ENCODE data around the gene ARHGEF12.

The ARHGEF12 gene

DNA sequence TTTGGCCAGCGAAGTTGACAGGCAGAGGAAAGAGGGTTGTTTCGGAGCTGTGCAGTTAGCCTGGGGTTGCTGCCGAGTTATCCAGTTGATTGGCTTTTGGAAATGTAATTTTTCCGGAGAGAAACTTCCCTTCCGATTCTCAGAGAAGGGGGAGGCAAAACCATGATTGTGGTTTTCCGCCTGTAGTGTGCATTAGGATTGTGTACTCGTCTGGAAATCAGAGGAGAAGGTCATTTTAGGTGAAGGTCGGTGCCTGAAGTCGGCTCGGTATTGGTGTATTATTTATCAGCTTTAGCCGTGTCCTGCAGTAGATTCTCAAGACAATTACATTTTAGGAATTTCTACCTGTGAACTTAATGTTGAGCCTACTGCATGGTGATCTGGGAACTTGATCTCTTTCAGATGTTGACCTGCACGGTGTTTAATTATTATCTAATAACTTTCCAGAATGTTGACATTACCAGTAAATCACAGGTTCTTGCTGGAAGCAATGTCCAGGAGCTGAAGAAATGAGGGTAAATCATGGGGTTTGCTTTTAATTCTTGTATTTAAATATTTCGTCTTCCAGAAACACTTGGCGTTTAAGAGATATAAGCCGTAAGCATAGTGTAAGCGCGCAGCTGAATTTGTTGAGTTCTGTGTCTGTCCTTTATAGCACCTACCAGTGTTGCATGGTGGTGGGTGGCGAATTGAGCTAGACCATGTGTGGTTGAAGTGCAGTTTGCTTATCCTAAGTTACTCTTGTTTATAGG lies 1.3 kb downstream of the ARHGEF12 start:
- no peaks in the 10 kb centered on the region for H3K27me3 ChIP-seq (ENCODE audit: control insufficient read depth, insufficient read depth, low read length)
- no peaks in the 10 kb centered on the region for H3K36me3 ChIP-seq (ENCODE audit: control insufficient read depth, insufficient read depth, low read length)
- H3K4me3 ChIP-seq (ENCODE audit: low read length) = peak overlapping the region; percentile 97
- H3K4me1 ChIP-seq (ENCODE audit: control insufficient read depth, insufficient read depth, low read length) = peaks cover 23% of the 10 kb centered on the region
- no peaks in the 10 kb centered on the region for H3K9me3 ChIP-seq (ENCODE audit: control insufficient read depth, low read length)
- H3K9ac ChIP-seq (ENCODE audit: low read length) = peak overlapping the region; percentile 89

DNA sequence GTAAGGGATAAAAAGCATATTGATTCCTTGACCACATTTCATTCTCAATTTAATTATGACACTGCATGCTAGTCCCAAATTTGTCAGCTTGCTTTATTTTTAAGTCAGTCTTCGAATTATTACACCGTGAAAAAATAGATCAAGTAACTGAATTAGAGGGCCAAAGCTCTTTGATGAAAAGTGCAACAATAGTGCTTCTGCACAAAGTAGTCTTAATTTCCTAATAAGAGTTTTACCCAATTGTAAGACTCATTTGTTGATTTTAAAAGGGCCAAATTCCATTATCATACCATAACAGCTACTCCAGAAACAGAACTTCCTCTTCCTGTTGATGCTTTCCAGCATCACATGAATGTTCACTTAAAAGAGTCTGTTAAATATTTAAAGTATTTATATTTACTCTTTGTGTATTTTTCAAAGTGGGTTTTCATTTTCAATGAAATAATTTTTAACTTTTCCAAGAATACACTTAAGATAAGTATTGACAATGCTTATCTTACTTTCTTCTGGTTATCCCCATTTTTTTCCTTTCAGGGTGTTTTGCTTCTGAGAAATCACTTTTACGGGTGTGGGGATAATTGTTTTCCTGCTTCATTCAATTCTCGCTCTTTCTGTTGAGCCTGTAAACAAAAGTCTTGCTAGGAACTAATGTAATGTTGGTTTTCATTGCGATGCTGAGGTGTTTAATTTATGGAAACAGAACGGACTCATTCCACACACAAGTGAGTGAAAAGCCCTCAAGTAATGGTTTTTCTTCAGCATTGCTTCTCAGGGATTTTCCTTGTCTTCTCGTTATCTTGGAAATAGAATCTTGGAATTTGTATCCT lies 2.1 kb downstream of the ARHGEF12 start:
- H3K4me3 ChIP-seq (ENCODE audit: low read length) = peak overlapping the region; percentile 97
- no peaks in the 10 kb centered on the region for H3K27me3 ChIP-seq (ENCODE audit: control insufficient read depth, insufficient read depth, low read length)
- H3K4me1 ChIP-seq (ENCODE audit: control insufficient read depth, insufficient read depth, low read length) = peaks cover 23% of the 10 kb centered on the region
- H3K9me3 ChIP-seq (ENCODE audit: control insufficient read depth, low read length) = no peaks in the 10 kb centered on the region
- peak overlapping the region; percentile 89 for H3K9ac ChIP-seq (ENCODE audit: low read length)
- H3K36me3 ChIP-seq (ENCODE audit: control insufficient read depth, insufficient read depth, low read length) = no peaks in the 10 kb centered on the region

DNA sequence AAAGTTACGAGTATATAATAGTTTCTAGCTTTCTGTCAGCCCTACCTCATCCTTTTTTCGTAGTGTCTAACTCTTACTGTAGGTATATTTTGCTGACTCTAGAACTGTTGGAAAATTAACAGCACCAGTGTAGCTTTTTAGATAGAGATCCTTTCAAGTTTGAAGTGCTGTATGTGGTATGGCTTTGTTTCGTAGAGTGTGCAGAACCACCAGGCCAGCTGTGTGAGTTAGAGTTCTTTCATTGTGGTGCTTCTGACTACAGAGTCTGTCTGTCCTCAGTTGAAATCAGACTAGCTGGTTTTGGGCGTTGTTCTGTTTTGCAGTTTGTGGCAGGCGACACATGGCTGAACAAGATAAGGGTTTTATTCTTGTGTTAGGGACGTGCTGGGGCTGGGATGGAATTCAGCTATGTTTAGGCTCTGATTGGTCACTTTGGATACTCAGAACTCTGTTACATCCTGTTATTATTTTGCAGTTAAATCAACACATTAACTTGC lies 3.2 kb downstream of the ARHGEF12 start:
- H3K9ac ChIP-seq (ENCODE audit: low read length) = peak overlapping the region; percentile 89
- H3K9me3 ChIP-seq (ENCODE audit: control insufficient read depth, low read length) = no peaks in the 10 kb centered on the region
- no peaks in the 10 kb centered on the region for H3K36me3 ChIP-seq (ENCODE audit: control insufficient read depth, insufficient read depth, low read length)
- no peaks in the 10 kb centered on the region for H3K27me3 ChIP-seq (ENCODE audit: control insufficient read depth, insufficient read depth, low read length)
- H3K4me1 ChIP-seq (ENCODE audit: control insufficient read depth, insufficient read depth, low read length) = peaks cover 26% of the 10 kb centered on the region
- H3K4me3 ChIP-seq (ENCODE audit: low read length) = no peak overlapping the region

DNA sequence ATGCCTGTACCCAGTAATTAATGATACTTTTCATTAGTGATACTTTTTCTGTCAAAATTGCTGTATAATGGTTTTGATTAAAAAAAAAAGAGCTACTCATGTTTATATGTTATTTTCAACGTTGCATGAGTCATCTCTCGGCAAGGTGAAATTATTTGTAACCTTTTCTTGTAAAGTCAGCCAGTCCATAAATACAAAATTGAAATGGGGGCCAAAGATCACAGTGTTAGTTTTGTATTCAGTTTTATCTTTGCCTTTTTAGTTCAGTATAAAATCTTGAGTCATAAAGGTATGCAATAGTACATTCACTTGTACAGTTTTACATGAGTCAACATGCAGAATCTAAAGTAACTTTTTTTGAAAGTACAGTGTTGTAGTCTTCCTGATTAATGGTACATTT lies 4.3 kb downstream of the ARHGEF12 start:
- Histone ChIP-seq H3K9me3 (ENCODE audit: control insufficient read depth, low read length) (no peaks in the 10 kb centered on the region), H3K27me3 (ENCODE audit: control insufficient read depth, insufficient read depth, low read length) (no peaks in the 10 kb centered on the region), H3K4me3 (ENCODE audit: low read length) (no peak overlapping the region), H3K36me3 (ENCODE audit: control insufficient read depth, insufficient read depth, low read length) (no peaks in the 10 kb centered on the region), H3K9ac (ENCODE audit: low read length) (no peak overlapping the region), H3K4me1 (ENCODE audit: control insufficient read depth, insufficient read depth, low read length) (peaks cover 32% of the 10 kb centered on the region)

GRCh38 chr11:120342226-120342625 lies 6.0 kb downstream of the ARHGEF12 start:
- Histone ChIP-seq H3K9ac (ENCODE audit: low read length) (no peak overlapping the region), H3K9me3 (ENCODE audit: control insufficient read depth, low read length) (no peaks in the 10 kb centered on the region), H3K4me3 (ENCODE audit: low read length) (no peak overlapping the region), H3K36me3 (ENCODE audit: control insufficient read depth, insufficient read depth, low read length) (no peaks in the 10 kb centered on the region), H3K4me1 (ENCODE audit: control insufficient read depth, insufficient read depth, low read length) (peaks cover 32% of the 10 kb centered on the region), H3K27me3 (ENCODE audit: control insufficient read depth, insufficient read depth, low read length) (no peaks in the 10 kb centered on the region)

- H3K9ac ChIP-seq (ENCODE audit: low read length) = no peak overlapping the region
- peaks cover 32% of the 10 kb centered on the region for H3K4me1 ChIP-seq (ENCODE audit: control insufficient read depth, insufficient read depth, low read length)
- no peaks in the 10 kb centered on the region for H3K36me3 ChIP-seq (ENCODE audit: control insufficient read depth, insufficient read depth, low read length)
- H3K4me3 ChIP-seq (ENCODE audit: low read length) = no peak overlapping the region
- H3K9me3 ChIP-seq (ENCODE audit: control insufficient read depth, low read length) = no peaks in the 10 kb centered on the region
- H3K27me3 ChIP-seq (ENCODE audit: control insufficient read depth, insufficient read depth, low read length) = no peaks in the 10 kb centered on the region
Observed at GRCh38 chr11:120342678-120343077, 6.5 kb downstream of the ARHGEF12 start.

DNA sequence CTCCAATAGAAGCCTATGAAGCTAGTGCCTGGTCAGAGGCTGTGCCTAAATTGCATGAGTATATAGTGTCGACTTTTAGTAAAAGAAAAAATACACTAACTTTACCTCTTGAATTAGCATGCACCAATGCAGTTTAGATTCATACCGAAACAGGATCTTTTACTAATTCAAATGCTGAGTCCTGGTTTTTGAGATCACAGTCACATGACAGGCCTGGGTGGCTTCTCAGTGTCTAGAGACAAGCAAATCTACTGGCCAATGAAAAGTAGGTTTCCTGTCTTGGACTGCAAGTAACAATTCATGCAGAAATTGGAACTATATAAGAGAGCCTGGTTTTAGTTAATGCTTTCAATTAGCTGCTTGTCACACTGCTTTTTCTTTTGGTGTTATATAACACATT lies 7.2 kb downstream of the ARHGEF12 start:
- H3K4me1 ChIP-seq (ENCODE audit: control insufficient read depth, insufficient read depth, low read length) = peaks cover 26% of the 10 kb centered on the region
- H3K27me3 ChIP-seq (ENCODE audit: control insufficient read depth, insufficient read depth, low read length) = no peaks in the 10 kb centered on the region
- H3K9ac ChIP-seq (ENCODE audit: low read length) = no peak overlapping the region
- no peak overlapping the region for H3K4me3 ChIP-seq (ENCODE audit: low read length)
- no peaks in the 10 kb centered on the region for H3K9me3 ChIP-seq (ENCODE audit: control insufficient read depth, low read length)
- H3K36me3 ChIP-seq (ENCODE audit: control insufficient read depth, insufficient read depth, low read length) = no peaks in the 10 kb centered on the region

GRCh38 chr11:120344302-120345004 lies 8.2 kb downstream of the ARHGEF12 start:
- Histone ChIP-seq H3K27me3 (ENCODE audit: control insufficient read depth, insufficient read depth, low read length) (no peaks in the 10 kb centered on the region), H3K4me3 (ENCODE audit: low read length) (no peak overlapping the region), H3K36me3 (ENCODE audit: control insufficient read depth, insufficient read depth, low read length) (no peaks in the 10 kb centered on the region), H3K4me1 (ENCODE audit: control insufficient read depth, insufficient read depth, low read length) (peaks cover 26% of the 10 kb centered on the region), H3K9ac (ENCODE audit: low read length) (no peak overlapping the region), H3K9me3 (ENCODE audit: control insufficient read depth, low read length) (no peaks in the 10 kb centered on the region)

DNA sequence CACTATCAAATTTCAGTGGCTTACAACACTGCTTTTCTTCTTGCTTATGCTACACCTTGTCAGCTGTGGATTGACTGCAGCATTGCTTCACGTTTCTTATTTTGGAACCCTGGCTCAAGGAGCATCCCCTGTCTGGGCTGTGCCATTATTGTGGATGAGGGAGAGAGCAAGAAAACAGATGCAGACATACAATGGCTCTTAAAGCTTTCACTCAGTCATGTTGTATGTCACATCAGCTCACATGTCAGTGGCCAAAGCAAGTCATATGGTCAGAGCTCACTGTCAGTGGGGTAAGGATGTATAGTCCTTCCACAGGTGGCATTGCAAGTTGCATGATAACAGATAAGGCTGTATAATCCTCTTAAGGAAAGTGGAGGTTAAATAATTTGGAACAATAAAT lies 10.0 kb downstream of the ARHGEF12 start:
- Histone ChIP-seq H3K4me1 (ENCODE audit: control insufficient read depth, insufficient read depth, low read length) (peaks cover 12% of the 10 kb centered on the region), H3K4me3 (ENCODE audit: low read length) (no peak overlapping the region)

GRCh38 chr11:120350637-120351036 lies 14.4 kb downstream of the ARHGEF12 start:
- Histone ChIP-seq H3K36me3 (ENCODE audit: control insufficient read depth, insufficient read depth, low read length) (no peaks in the 10 kb centered on the region), H3K4me1 (ENCODE audit: control insufficient read depth, insufficient read depth, low read length) (peaks cover 26% of the 10 kb centered on the region), H3K4me3 (ENCODE audit: low read length) (no peak overlapping the region), H3K27me3 (ENCODE audit: control insufficient read depth, insufficient read depth, low read length) (no peaks in the 10 kb centered on the region), H3K9me3 (ENCODE audit: control insufficient read depth, low read length) (no peaks in the 10 kb centered on the region), H3K9ac (ENCODE audit: low read length) (no peak overlapping the region)

More for the DNA sequence above, 10.0 kb downstream of the ARHGEF12 start:
- Histone ChIP-seq H3K36me3 (ENCODE audit: control insufficient read depth, insufficient read depth, low read length) (no peaks in the 10 kb centered on the region), H3K9me3 (ENCODE audit: control insufficient read depth, low read length) (no peaks in the 10 kb centered on the region), H3K9ac (ENCODE audit: low read length) (no peak overlapping the region), H3K27me3 (ENCODE audit: control insufficient read depth, insufficient read depth, low read length) (no peaks in the 10 kb centered on the region)

DNA sequence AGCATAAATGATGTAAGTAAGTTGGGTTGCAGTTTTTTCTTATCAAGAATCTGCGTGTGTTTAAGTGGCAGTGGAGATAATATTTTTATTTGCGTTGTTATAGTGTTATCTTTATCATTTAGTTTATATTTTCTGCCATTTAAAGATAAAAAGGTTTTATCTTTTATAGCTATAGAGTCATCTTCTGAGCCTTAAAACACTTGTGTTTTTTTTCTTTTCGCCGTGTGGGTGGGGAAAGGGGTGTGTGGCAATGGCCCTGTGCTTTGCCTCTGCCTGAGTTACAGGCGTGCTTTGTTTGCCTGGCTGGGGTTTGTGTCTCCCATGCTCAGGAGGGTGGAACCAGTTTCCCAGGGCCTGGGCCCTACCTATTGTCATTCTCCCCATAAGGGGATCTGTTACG lies 16.2 kb downstream of the ARHGEF12 start:
- no peaks in the 10 kb centered on the region for H3K36me3 ChIP-seq (ENCODE audit: control insufficient read depth, insufficient read depth, low read length)
- no peak overlapping the region for H3K9ac ChIP-seq (ENCODE audit: low read length)
- peaks cover 26% of the 10 kb centered on the region for H3K4me1 ChIP-seq (ENCODE audit: control insufficient read depth, insufficient read depth, low read length)
- no peak overlapping the region for H3K4me3 ChIP-seq (ENCODE audit: low read length)
- no peaks in the 10 kb centered on the region for H3K9me3 ChIP-seq (ENCODE audit: control insufficient read depth, low read length)
- no peaks in the 10 kb centered on the region for H3K27me3 ChIP-seq (ENCODE audit: control insufficient read depth, insufficient read depth, low read length)

- Histone ChIP-seq H3K9ac (ENCODE audit: low read length) (no peak overlapping the region), H3K4me3 (ENCODE audit: low read length) (no peak overlapping the region), H3K4me1 (ENCODE audit: control insufficient read depth, insufficient read depth, low read length) (peaks cover 22% of the 10 kb centered on the region)
Observed at GRCh38 chr11:120354068-120354467, 17.9 kb downstream of the ARHGEF12 start.

More at GRCh38 chr11:120354068-120354467, 17.9 kb downstream of the ARHGEF12 start:
- no peaks in the 10 kb centered on the region for H3K27me3 ChIP-seq (ENCODE audit: control insufficient read depth, insufficient read depth, low read length)
- no peaks in the 10 kb centered on the region for H3K36me3 ChIP-seq (ENCODE audit: control insufficient read depth, insufficient read depth, low read length)
- H3K9me3 ChIP-seq (ENCODE audit: control insufficient read depth, low read length) = no peaks in the 10 kb centered on the region

Data from mucosa of stomach (tissue), 1 donor.